Measurements from ENCODE around the gene ICAM1. TPM values are rescaled to one million over a fixed set of nuclear protein-coding genes. Genes with fewer than 3 reads are reported as not detected.
"Not testable (repeated sequence)": the region's sequence is repeated elsewhere in the genome, so short reads cannot be mapped to it uniquely, and the experiment has no call there.

Gene ICAM1
- total RNA-seq, 1 donor from 2014 or later = 22.3 TPM

DNA sequence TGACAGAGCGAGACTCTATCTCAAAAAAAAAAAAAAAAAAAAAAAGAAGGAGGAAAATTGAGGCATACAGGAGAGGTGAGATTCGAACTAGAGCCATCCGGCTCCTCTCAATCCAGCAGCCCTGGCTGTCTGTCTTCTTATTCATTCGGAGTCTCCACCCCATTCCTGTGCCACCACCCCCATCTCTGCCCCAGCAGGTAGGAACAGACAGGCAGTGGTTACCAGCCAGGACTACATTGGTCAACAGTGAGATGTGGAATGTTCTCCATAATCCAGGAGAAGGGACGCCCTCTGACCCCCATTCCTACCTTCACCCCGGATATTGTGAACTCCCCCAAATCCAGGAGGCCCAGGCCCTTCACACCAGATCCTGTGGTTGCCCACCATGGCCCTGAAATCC is 33.2 kb upstream of the ICAM1 start:
- no peak overlapping the region for H3K4me3 ChIP-seq

DNA sequence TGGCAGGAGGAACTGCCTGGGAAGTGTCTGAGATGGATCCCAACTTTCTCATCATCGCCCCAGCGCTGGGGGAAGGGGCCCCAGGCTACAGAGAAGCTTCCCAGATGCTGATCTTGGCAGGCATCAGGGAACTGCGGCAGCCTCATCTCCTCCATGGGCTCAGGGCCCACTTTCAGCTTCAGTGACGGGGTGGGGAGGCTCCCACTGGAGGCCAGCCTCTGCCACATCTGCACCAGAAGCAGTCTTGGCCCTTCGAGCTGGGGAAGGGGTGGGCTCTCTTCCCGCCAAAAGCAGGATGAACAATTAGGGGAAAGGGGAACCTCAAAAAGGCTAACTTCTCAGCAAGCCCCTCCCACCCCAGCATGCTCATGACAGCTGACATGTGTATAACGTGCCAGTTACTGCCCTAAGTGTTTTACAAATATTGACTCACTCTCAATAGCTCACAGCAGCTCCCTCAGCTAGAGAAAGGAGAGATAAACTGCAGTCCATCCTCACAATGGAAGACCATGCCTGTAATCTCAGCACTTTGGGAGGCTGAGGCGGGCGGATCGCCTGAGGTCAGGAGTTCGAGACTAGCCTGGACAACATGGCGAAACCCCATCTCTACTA is 32.6 kb upstream of the ICAM1 start:
- DNase-seq (ENCODE audit: extremely low spot score in 2 of 2) = no peak
- TF ChIP-seq POLR2AphosphoS5 (IDR thresholded peaks at IDR 0.05; ENCODE audit: insufficient read depth in 1 of 2, low read depth in 1 of 2) = peak in 1 of 2 donors; percentile 83
- no peak for TF ChIP-seq POLR2A (IDR thresholded peaks at IDR 0.05)
- TF ChIP-seq, protein P1, sequence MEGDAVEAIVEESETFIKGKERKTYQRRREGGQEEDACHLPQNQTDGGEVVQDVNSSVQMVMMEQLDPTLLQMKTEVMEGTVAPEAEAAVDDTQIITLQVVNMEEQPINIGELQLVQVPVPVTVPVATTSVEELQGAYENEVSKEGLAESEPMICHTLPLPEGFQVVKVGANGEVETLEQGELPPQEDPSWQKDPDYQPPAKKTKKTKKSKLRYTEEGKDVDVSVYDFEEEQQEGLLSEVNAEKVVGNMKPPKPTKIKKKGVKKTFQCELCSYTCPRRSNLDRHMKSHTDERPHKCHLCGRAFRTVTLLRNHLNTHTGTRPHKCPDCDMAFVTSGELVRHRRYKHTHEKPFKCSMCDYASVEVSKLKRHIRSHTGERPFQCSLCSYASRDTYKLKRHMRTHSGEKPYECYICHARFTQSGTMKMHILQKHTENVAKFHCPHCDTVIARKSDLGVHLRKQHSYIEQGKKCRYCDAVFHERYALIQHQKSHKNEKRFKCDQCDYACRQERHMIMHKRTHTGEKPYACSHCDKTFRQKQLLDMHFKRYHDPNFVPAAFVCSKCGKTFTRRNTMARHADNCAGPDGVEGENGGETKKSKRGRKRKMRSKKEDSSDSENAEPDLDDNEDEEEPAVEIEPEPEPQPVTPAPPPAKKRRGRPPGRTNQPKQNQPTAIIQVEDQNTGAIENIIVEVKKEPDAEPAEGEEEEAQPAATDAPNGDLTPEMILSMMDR (IDR thresholded peaks at IDR 0.05) = no peak
- intact Hi-C loops (cut with DNase I) = no loop called here
- H3K36me3 ChIP-seq = no peaks in the 10 kb centered on the region
- no peak overlapping the region for H3K4me3 ChIP-seq
- no peaks in the 10 kb centered on the region for H3K27me3 ChIP-seq
- H3K27ac ChIP-seq = peak overlapping the region; percentile 71
- no peaks in the 10 kb centered on the region for H3K9me3 ChIP-seq
- H3K4me1 ChIP-seq = peaks cover 21% of the 10 kb centered on the region

More for the DNA sequence above, 33.2 kb upstream of the ICAM1 start:
- H3K9me3 ChIP-seq = no peaks in the 10 kb centered on the region
- no peaks in the 10 kb centered on the region for H3K27me3 ChIP-seq
- peak overlapping the region; percentile 71 for H3K27ac ChIP-seq
- no peaks in the 10 kb centered on the region for H3K36me3 ChIP-seq
- H3K4me1 ChIP-seq = peaks cover 21% of the 10 kb centered on the region
- TF ChIP-seq POLR2A (IDR thresholded peaks at IDR 0.05) (no peak), POLR2AphosphoS5 (IDR thresholded peaks at IDR 0.05; ENCODE audit: insufficient read depth in 1 of 2, low read depth in 1 of 2) (no peak)
- TF ChIP-seq, protein P1 (IDR thresholded peaks at IDR 0.05) = no peak
- no peak for DNase-seq (ENCODE audit: extremely low spot score in 2 of 2)
- intact Hi-C loops (cut with DNase I) = no loop called here

DNA sequence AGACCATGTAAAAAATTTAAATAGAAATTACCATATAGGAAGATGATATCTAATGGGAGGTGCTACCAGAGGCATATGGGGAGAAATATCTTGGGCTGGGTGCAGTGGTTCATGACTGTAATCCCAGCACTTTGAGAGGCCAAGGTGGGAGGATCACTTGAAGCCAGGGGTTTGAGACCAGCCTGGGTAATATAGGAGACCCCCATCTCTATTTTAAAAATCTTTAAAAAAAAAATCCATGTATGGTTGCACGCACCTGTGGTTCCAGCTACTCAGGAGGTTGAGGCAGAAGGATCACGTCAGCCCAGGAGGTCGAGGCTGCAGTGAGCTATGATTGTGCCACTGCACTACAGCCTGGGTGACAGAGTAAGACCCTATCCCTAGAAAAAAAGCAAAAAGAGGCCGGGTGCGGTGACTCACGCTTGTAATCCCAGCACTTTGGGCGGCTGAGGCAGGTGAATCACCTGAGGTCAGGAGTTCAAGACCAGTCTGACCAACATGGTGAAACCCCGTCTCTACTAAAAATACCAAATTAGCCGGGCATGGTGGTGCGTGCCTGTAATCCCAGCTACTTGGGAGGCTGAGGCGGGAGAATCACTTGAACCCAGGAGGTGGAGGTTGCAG is 29.0 kb upstream of the ICAM1 start:
- intact Hi-C loops (cut with DNase I); H3K36me3 ChIP-seq; DNase-seq (ENCODE audit: extremely low spot score in 2 of 2); H3K4me3 ChIP-seq; H3K27me3 ChIP-seq; H3K9me3 ChIP-seq; H3K27ac ChIP-seq: not testable (repeated sequence)
- peaks cover 10% of the 10 kb centered on the region for H3K4me1 ChIP-seq

DNA sequence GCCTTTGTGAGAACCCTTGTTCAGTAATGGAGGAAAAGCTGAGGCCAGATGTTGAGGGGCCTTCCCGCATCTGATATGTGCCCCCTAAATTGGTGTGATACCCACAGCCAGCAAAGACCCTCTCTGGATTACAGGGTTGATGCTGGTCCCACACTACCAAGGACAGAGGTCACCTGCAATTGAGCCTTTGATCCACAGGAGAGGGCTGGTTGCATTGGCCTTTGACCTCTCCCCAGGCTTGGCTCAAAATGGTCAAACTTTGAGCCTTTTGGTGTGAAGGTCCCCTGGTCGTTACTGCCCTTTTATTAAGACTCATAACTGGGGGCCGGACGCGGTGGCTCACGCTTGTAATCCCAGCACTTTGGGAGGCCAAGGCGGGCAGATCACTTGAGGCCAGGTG is 27.3 kb upstream of the ICAM1 start:
- Histone ChIP-seq H3K27ac (no peak overlapping the region), H3K9me3 (no peaks in the 10 kb centered on the region), H3K27me3 (no peaks in the 10 kb centered on the region), H3K4me3 (no peak overlapping the region), H3K36me3 (no peaks in the 10 kb centered on the region), H3K4me1 (no peaks in the 10 kb centered on the region)
- intact Hi-C loops (cut with DNase I) = no loop called here
- no peak for DNase-seq (ENCODE audit: extremely low spot score in 2 of 2)
- TF ChIP-seq, protein P1 (IDR thresholded peaks at IDR 0.05) = no peak
- no peak for TF ChIP-seq POLR2A (IDR thresholded peaks at IDR 0.05)
- no peak for TF ChIP-seq POLR2AphosphoS5 (IDR thresholded peaks at IDR 0.05; ENCODE audit: insufficient read depth in 1 of 2, low read depth in 1 of 2)

DNA sequence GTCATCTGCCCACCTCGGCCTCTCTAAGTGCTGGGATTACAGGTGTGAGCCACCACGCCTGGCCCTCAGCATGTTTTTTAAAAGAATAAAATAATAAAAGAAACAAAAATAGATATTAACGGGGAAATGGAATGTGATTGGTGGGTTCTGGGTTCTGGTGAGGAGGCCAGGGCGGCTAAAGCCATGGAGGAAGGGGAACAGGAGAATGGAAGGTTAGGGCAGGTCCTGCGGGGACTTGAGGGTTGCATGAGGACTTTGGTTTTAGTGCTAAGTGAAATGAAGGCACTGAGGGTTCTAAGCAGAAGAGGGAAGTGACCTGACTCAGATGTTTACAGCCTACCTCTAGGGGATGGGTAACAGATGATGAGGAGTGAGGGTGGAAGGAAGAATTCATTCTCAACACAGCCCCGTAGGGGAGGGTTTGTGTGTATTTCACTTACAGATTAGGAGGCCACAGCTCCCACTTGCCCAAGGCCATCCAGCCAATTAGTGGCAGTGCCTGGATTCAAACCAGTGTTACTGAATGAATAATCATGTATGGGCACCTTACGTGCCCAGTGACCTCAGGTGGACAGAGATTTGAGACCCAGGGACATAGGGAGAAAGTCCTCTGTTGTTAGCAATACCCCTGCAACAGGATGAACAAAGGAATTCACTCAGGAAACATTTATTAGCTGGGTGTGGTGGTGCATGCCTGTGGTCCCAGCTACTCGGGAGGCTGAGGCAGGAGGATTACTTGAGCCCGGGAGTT is 25.6 kb upstream of the ICAM1 start:
- no peaks in the 10 kb centered on the region for H3K27me3 ChIP-seq
- H3K4me3 ChIP-seq = no peak overlapping the region
- peaks cover 2% of the 10 kb centered on the region for H3K4me1 ChIP-seq
- intact Hi-C loops (cut with DNase I) = no loop called here
- DNase-seq (ENCODE audit: extremely low spot score in 2 of 2) = no peak
- H3K9me3 ChIP-seq = no peaks in the 10 kb centered on the region
- TF ChIP-seq POLR2A (IDR thresholded peaks at IDR 0.05) (no peak), POLR2AphosphoS5 (IDR thresholded peaks at IDR 0.05; ENCODE audit: insufficient read depth in 1 of 2, low read depth in 1 of 2) (no peak)
- TF ChIP-seq, protein P1 (IDR thresholded peaks at IDR 0.05) = no peak
- no peaks in the 10 kb centered on the region for H3K36me3 ChIP-seq
- no peak overlapping the region for H3K27ac ChIP-seq

Measured in vagina (tissue), 2 donors.